WTC11 (cell line): Measurements from ENCODE around the gene TNRC6A.

Experiments
- CREB1 ChIP-seq: sonication (generic); formaldehyde crosslinking; IDR thresholded peaks from 2 replicates; pipeline ENCODE4 v1.8.0; 2023; ENCODE audit warnings: mild to moderate bottlenecking, missing genetic modification reagents
- ETV6 ChIP-seq: sonication (generic); formaldehyde crosslinking; IDR thresholded peaks from 2 replicates; pipeline ENCODE4 v1.8.1; 2022; ENCODE audit warnings: mild to moderate bottlenecking, missing genetic modification reagents
- ZNF121 ChIP-seq: sonication (generic); formaldehyde crosslinking; IDR thresholded peaks from 2 replicates; pipeline ENCODE4 v1.8.0; 2023; ENCODE audit warnings: missing genetic modification reagents
- ZNF232 ChIP-seq: sonication (generic); formaldehyde crosslinking; IDR thresholded peaks from 2 replicates; pipeline ENCODE4 v1.8.0; 2022; ENCODE audit warnings: mild to moderate bottlenecking, missing genetic modification reagents
- TF ChIP-seq, protein P1 (sequence below): fragments of 200-600 bp; IDR thresholded peaks from 2 replicates; pipeline ENCODE4 v1.8.0; 2022; ENCODE audit warnings: antibody characterized with exemption
- TF ChIP-seq, protein P2 (sequence below): sonication (generic); formaldehyde crosslinking; IDR thresholded peaks from 2 replicates; pipeline ENCODE4 v1.8.0; 2022; ENCODE audit warnings: mild to moderate bottlenecking, missing genetic modification reagents

DNA sequence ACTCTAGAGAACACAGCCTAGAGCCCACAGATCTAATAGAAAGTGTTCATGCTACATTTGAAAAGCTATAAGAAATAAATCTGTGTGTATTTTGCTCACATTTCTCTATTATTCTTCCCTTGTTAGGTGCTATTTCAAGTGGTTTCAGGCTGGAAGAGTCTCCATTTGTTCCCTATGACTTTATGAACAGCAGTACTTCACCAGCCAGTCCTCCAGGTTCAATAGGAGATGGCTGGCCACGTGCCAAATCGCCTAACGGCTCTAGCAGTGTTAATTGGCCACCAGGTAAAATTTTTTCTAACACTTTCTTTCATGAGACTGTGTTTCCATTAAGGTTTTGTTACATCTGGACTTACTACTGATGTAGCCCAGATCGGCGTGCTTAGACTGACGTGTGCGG, 85.6 kb downstream of the TNRC6A start:
- TF ChIP-seq ZNF232 (CRISPR knock-in tag), result no peak
- TF ChIP-seq, protein P1, sequence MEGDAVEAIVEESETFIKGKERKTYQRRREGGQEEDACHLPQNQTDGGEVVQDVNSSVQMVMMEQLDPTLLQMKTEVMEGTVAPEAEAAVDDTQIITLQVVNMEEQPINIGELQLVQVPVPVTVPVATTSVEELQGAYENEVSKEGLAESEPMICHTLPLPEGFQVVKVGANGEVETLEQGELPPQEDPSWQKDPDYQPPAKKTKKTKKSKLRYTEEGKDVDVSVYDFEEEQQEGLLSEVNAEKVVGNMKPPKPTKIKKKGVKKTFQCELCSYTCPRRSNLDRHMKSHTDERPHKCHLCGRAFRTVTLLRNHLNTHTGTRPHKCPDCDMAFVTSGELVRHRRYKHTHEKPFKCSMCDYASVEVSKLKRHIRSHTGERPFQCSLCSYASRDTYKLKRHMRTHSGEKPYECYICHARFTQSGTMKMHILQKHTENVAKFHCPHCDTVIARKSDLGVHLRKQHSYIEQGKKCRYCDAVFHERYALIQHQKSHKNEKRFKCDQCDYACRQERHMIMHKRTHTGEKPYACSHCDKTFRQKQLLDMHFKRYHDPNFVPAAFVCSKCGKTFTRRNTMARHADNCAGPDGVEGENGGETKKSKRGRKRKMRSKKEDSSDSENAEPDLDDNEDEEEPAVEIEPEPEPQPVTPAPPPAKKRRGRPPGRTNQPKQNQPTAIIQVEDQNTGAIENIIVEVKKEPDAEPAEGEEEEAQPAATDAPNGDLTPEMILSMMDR, result no peak
- no peak for TF ChIP-seq CREB1
- TF ChIP-seq ZNF121 (CRISPR knock-in tag), result no peak
- TF ChIP-seq, protein P2, sequence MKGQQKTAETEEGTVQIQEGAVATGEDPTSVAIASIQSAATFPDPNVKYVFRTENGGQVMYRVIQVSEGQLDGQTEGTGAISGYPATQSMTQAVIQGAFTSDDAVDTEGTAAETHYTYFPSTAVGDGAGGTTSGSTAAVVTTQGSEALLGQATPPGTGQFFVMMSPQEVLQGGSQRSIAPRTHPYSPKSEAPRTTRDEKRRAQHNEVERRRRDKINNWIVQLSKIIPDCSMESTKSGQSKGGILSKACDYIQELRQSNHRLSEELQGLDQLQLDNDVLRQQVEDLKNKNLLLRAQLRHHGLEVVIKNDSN (CRISPR knock-in tag), result no peak
- no peak for TF ChIP-seq ETV6 (CRISPR knock-in tag)
